ENCODE results near the gene DDX25. TPM values are rescaled to one million over a fixed set of nuclear protein-coding genes. Genes with fewer than 3 reads are reported as not detected.

DDX25 gene
- total and polyA plus RNA-seq, 2 of the 13 experiments (the other 11 are each of a cell fraction or from before 2014, with no cell fraction given): 0.17 to 0.29 TPM

GRCh38 chr11:125902927-125903710 lies 1.2 kb upstream of the DDX25 start, which contains the start of gene PUS3 (continued):
- TF ChIP-seq KAT2B (IDR thresholded peaks at IDR 0.05; ENCODE audit: borderline replicate concordance, low read depth, low read length) (no peak), ZBTB8A (CRISPR knock-in tag; IDR thresholded peaks at IDR 0.05; ENCODE audit: borderline replicate concordance, low read depth) (no peak), ZNF674 (CRISPR knock-in tag; IDR thresholded peaks at IDR 0.05; ENCODE audit: low read depth) (no peak), RARA (CRISPR knock-in tag; IDR thresholded peaks at IDR 0.05) (no peak), NKX3-1 (CRISPR knock-in tag; IDR thresholded peaks at IDR 0.05) (no peak), LCORL (IDR thresholded peaks at IDR 0.05) (no peak), LCORL (CRISPR knock-in tag; IDR thresholded peaks at IDR 0.05) (0 out of 2 replicates have a peak, but pooled peaks have one; percentile 22), ATF4 (CRISPR knock-in tag; IDR thresholded peaks at IDR 0.05) (no peak), NCOA1 (CRISPR knock-in tag; IDR thresholded peaks at IDR 0.05) (peak; percentile 49; the same call in 1 of the 2 replicates), NCOR1 (IDR thresholded peaks at IDR 0.05; ENCODE audit: borderline replicate concordance, low read length) (no peak), ZNF891 (CRISPR knock-in tag; IDR thresholded peaks at IDR 0.05) (no peak), SKI (IDR thresholded peaks at IDR 0.05; ENCODE audit: partially characterized antibody) (no peak), ZFP36L1 (CRISPR knock-in tag; IDR thresholded peaks at IDR 0.05) (no peak), ZFP90 (CRISPR knock-in tag; IDR thresholded peaks at IDR 0.05; ENCODE audit: borderline replicate concordance) (no peak), U2AF2 (IDR thresholded peaks at IDR 0.05; ENCODE audit: low read depth, low read length) (no peak), ZNF251 (CRISPR knock-in tag; IDR thresholded peaks at IDR 0.05) (no peak)
- TF ChIP-seq, protein P1, sequence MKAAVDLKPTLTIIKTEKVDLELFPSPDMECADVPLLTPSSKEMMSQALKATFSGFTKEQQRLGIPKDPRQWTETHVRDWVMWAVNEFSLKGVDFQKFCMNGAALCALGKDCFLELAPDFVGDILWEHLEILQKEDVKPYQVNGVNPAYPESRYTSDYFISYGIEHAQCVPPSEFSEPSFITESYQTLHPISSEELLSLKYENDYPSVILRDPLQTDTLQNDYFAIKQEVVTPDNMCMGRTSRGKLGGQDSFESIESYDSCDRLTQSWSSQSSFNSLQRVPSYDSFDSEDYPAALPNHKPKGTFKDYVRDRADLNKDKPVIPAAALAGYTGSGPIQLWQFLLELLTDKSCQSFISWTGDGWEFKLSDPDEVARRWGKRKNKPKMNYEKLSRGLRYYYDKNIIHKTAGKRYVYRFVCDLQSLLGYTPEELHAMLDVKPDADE (CRISPR knock-in tag; IDR thresholded peaks at IDR 0.05): no peak
- TF ChIP-seq, protein P2, sequence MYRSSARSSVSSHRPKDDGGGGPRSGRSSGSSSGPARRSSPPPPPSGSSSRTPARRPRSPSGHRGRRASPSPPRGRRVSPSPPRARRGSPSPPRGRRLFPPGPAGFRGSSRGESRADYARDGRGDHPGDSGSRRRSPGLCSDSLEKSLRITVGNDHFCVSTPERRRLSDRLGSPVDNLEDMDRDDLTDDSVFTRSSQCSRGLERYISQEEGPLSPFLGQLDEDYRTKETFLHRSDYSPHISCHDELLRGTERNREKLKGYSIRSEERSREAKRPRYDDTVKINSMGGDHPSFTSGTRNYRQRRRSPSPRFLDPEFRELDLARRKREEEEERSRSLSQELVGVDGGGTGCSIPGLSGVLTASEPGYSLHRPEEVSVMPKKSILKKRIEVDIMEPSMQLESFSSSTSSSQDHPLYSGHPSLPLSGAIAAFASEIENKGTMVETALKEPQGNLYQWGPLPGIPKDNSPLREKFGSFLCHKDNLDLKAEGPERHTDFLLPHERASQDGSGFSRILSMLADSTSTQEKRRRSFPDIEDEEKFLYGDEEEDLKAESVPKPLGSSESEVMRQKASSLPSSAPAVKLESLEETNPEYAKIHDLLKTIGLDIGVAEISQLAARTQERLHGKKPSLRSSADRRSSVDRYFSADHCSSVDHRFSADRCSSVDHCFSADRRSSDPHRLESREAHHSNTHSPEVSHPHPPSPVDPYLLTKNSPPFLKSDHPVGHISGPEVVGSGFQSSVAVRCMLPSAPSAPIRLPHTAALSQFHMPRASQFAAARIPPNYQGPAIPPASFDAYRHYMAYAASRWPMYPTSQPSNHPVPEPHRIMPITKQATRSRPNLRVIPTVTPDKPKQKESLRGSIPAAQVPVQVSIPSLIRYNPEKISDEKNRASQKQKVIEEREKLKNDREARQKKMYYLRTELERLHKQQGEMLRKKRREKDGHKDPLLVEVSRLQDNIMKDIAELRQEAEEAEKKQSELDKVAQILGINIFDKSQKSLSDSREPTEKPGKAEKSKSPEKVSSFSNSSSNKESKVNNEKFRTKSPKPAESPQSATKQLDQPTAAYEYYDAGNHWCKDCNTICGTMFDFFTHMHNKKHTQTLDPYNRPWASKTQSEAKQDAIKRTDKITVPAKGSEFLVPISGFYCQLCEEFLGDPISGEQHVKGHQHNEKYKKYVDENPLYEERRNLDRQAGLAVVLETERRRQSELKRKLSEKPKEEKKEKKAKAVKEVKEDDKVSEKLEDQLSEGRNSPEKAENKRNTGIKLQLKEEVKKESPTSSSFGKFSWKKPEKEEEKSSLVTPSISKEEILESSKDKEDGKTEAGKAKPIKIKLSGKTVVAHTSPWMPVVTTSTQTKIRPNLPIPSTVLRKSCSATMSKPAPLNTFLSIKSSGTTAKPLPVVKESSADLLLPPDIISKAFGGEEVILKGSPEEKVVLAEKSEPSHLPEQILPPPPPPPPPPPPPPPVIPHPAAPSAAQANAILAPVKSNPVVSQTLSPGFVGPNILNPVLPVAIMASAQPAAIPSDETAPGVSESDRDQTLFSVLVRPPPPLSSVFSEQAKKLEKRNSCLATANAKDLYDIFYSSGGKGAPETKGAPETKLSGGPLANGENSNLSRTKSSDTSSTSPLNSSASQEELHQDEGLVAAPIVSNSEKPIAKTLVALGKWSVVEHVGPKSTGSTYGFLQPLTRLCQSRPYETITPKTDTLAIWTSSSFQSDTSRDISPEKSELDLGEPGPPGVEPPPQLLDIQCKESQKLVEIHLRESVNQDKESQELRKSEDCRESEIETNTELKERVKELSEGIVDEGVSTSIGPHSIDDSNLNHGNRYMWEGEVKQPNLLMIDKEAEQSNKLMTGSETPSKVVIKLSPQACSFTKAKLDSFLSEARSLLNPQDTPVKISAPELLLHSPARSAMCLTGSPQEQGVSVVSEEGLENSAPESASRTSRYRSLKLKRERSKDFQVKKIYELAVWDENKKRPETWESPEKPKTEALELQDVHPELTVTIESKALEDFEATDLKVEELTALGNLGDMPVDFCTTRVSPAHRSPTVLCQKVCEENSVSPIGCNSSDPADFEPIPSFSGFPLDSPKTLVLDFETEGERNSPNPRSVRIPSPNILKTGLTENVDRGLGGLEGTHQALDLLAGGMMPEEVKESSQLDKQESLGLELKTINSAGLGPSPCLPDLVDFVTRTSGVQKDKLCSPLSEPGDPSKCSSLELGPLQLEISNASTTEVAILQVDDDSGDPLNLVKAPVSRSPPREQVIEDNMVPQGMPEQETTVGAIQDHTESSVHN (CRISPR knock-in tag; IDR thresholded peaks at IDR 0.05): 0 out of 2 replicates have a peak, but pooled peaks have one; percentile 42
